ENCODE results near the gene FAM217A. TPM values are rescaled to one million over a fixed set of nuclear protein-coding genes. Genes with fewer than 3 reads are reported as not detected.

FAM217A gene
- total and polyA plus RNA-seq, 2 of the 8 experiments (the other 6 are each of a cell fraction or from before 2014, with no cell fraction given), result 0.03 TPM; not detected in 1

DNA sequence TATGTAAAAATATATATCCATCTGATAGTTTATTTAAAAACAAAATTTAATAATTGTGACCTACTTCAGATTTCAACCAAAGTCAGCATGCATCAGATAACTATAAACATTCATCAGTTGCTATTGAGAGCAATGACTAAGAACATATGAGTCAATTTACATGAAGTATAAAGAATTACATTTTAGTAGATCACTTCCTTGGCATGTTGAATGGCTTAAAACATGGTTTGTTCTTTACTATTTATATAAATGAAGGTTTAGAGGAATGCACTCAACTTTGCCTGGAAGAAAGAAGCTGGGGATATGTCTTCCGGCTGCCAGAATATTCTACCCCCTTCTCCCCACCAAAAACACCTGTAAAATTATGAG is 6.4 kb upstream of the FAM217A start:
- Histone ChIP-seq H3K79me1 (ENCODE audit: low read depth, low read length) (no peaks in the 10 kb centered on the region), H2AFZ (ENCODE audit: low read length) (no peak overlapping the region), H2AK5ac (ENCODE audit: low read depth, low read length) (no peak overlapping the region), H3K56ac (replicated peaks; ENCODE audit: insufficient read length, low read depth, low read length) (no peak overlapping the region), H2BK12ac (ENCODE audit: low read depth, low read length) (no peak overlapping the region), H3K79me2 (ENCODE audit: control insufficient read depth in 1 of 2, insufficient read depth in 2 of 2, low read length in 2 of 2) (no peaks in the 10 kb centered on the region), H3K36me3 (ENCODE audit: control insufficient read depth in 2 of 4, insufficient read depth in 4 of 4, low read length in 3 of 4) (no peaks in the 10 kb centered on the region), H3K27me3 (replicated peaks in 1 of 4; ENCODE audit: control insufficient read depth in 3 of 4, extremely low read depth in 1 of 4, insufficient read depth in 3 of 4, low read length in 3 of 4) (no peaks in the 10 kb centered on the region), H3K14ac (ENCODE audit: insufficient read length) (no peak overlapping the region), H3K27ac (ENCODE audit: low read depth, low read length) (no peak overlapping the region), H4K91ac (replicated peaks; ENCODE audit: insufficient read length, low read length) (no peak overlapping the region), H3K4me3 (ENCODE audit: extremely low read depth in 1 of 4, insufficient read depth in 2 of 4, low read depth in 3 of 4, low read length in 4 of 4) (no peak overlapping the region), H3K9ac (replicated peaks in 1 of 4; ENCODE audit: extremely low read depth in 1 of 4, low read depth in 3 of 4, low read length in 3 of 4) (no peak overlapping the region), H4K5ac (ENCODE audit: insufficient read length, low read depth, low read length) (no peak overlapping the region), H3K4me2 (ENCODE audit: insufficient read depth in 1 of 2, low read depth in 2 of 2, low read length in 2 of 2) (no peak overlapping the region), H4K8ac (ENCODE audit: extremely low read depth, insufficient read depth, low read length) (no peak overlapping the region), H3K4me1 (replicated peaks in 1 of 4; ENCODE audit: control insufficient read depth in 3 of 4, insufficient read depth in 4 of 4, low read length in 3 of 4) (peaks cover 0 to 4% (median 0%) of the 10 kb centered on the region in 4 experiments; a peak in 1 of 7 replicates), H2BK15ac (ENCODE audit: low read length) (no peak overlapping the region), H2BK5ac (ENCODE audit: low read depth, low read length) (no peak overlapping the region), H2BK120ac (replicated peaks; ENCODE audit: low read depth, low read length) (no peak overlapping the region), H3K9me3 (ENCODE audit: insufficient read depth in 2 of 2, low read depth in 1 of 2, low read length in 1 of 2) (no peaks in the 10 kb centered on the region), H3K23ac (ENCODE audit: insufficient read length) (no peak overlapping the region), H3K23me2 (ENCODE audit: low read depth, low read length) (no peaks in the 10 kb centered on the region), H4K20me1 (replicated peaks in 1 of 2; ENCODE audit: control insufficient read depth in 1 of 2, insufficient read depth in 2 of 2, low read length in 2 of 2) (no peaks in the 10 kb centered on the region), H3K18ac (ENCODE audit: extremely low read depth, low read length) (no peak overlapping the region), H3K4ac (replicated peaks; ENCODE audit: insufficient read length, low read depth, low read length) (no peak overlapping the region), H2BK20ac (ENCODE audit: low read length) (no peak overlapping the region)
- ChIA-PET POLR2A (ENCODE audit: partially characterized antibody) (no interaction called here), CTCF (ENCODE audit: partially characterized antibody) (no interaction called here)
- DNase-seq (ENCODE audit: low read depth in 1 of 2, low spot score in 2 of 2), result no peak
- WGBS, 2 experiments (ENCODE audit: extremely low coverage in 1 of 2, insufficient coverage in 1 of 2, insufficient read length in 1 of 2, insufficient replicate concordance in 2 of 2, low coverage in 1 of 2, low lambda C conversion rate in 2 of 2, missing lambda C conversion rate in 1 of 2), result 93% methylated on average over 1 of the region's 1 CpG; no CpG with 5 or more reads in 1 of the 2 experiments
- FAIRE-seq, result no peak
- TF ChIP-seq NANOG (IDR thresholded peaks at IDR 0.05; ENCODE audit: insufficient read depth, low read depth, low read length, poor library complexity, severe bottlenecking), result no peak

All from H1 (cell line).